HTR-8/SVneo (cell line): ENCODE data around the gene SUPT20HL2.

Experiments
- DNase-seq: peaks from one replicate; pipeline ENCODE4 v3.0.0; 2011; ENCODE audit warnings: low spot score, mixed read lengths; ENCODE audit not compliant: insufficient read length
- FAIRE-seq: peaks from 2 replicates; lab custom pipeline; 2011; peaks lifted over from hg19 to GRCh38; lab: Jason Lieb, UNC

The SUPT20HL2 gene

GRCh38 chrX:24264383-24264782 lies 49.5 kb downstream of the SUPT20HL2 start:
- FAIRE-seq, result peak; percentile 26
- DNase-seq, result no peak

- DNase-seq (no peak), FAIRE-seq (no peak)
Observed at GRCh38 chrX:24262309-24262708, 51.6 kb downstream of the SUPT20HL2 start.
